ENCODE data around the gene KCNJ3. TPM values are rescaled to one million over a fixed set of nuclear protein-coding genes. Genes with fewer than 3 reads are reported as not detected.
"Not testable (repeated sequence)": the region's sequence is repeated elsewhere in the genome, so short reads cannot be mapped to it uniquely, and the experiment has no call there.

KCNJ3 gene
- total RNA-seq, 2 experiments from 2014 or later, result not detected

DNA sequence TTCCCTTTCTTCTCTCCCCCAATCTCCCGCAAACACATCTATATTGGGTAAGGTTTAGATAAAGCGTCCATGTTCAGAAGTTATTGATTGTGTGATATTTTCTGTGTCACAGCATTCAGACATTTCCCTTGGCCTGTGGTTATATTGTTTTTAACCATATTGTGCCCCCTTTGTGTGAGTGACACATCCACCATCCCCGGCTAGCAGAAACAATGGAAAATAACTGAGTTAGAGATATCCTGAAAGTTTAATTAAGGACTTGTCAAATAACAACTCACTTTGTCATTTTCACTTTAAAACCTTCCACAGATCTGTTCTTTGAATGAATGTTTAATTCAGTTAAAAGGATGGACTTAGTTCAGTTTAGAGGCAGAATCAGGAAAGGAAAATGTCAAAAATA lies 151.0 kb downstream of the KCNJ3 start:
- Mint-ChIP-seq H3K4me3 (no peak overlapping the region), H3K4me1 (no peaks in the 10 kb centered on the region), H3K27ac (no peak overlapping the region), H3K27me3 (peaks cover 3% of the 10 kb centered on the region), H3K36me3 (no peaks in the 10 kb centered on the region), H3K9me3 (no peaks in the 10 kb centered on the region)
- DNase-seq, result no peak

DNA sequence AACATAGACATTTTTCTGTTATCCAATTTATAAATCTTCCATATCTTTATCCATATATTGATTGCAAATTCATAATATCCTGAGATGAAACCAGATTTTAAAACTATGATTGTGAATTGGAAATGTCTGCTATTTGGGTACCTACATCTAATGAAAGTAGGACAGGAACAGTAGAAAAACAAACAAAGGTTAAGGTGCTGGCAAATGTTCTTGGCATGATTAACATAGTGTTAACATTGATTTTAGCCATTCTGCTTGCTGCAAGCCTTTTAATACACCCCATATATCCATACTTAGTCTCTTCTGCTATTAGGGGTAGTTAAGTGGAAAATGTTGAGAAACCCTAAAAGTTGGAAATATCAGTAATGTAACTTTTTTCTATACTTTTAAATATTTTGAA lies 152.0 kb downstream of the KCNJ3 start:
- Mint-ChIP-seq H3K36me3 (no peaks in the 10 kb centered on the region), H3K27ac (no peak overlapping the region), H3K4me3 (no peak overlapping the region), H3K4me1 (no peaks in the 10 kb centered on the region), H3K9me3 (no peaks in the 10 kb centered on the region), H3K27me3 (peaks cover 3% of the 10 kb centered on the region)
- DNase-seq, result no peak

DNA sequence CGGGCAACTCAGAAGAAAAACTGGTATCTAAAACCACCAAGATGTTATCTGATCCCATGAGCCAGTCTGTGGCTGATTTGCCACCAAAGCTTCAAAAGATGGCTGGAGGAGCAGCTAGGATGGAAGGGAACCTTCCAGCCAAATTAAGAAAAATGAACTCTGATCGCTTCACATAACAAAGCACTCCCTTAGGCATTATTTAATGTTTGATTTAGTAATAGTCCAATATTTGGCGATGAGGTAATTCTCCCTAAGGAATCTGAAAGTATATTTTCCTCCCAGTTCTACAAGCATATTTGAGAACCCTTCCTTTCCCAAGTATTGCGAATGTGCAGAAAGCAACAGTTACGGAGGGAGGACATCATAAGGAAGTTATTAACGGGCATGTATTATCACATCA lies 156.6 kb downstream of the KCNJ3 start:
- Mint-ChIP-seq H3K4me3 (no peak overlapping the region), H3K4me1 (no peaks in the 10 kb centered on the region), H3K27ac (no peak overlapping the region), H3K9me3 (no peaks in the 10 kb centered on the region), H3K27me3 (peaks cover 3% of the 10 kb centered on the region), H3K36me3 (no peaks in the 10 kb centered on the region)
- DNase-seq, result no peak

DNA sequence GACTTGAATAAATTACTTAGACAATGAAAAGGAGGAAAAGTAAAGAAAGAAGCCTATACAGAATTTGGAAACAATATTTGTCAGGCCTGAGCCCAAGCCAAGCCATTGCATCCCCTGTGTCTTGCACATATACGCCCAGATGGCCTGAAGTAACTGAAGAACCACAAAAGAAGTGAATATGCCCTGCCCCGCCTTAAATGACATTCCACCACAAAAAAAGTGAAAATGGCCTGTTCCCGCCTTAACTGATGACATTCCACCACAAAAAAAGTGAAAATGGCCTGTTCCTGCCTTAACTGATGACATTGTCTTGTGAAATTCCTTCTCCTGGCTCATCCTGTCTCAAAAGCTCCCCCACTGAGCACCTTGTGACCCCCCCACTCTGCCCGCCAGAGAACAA lies 168.7 kb downstream of the KCNJ3 start:
- H3K4me3 Mint-ChIP-seq, DNase-seq, H3K4me1 Mint-ChIP-seq, H3K9me3 Mint-ChIP-seq, H3K27me3 Mint-ChIP-seq, H3K36me3 Mint-ChIP-seq, H3K27ac Mint-ChIP-seq: not testable (repeated sequence)

DNA sequence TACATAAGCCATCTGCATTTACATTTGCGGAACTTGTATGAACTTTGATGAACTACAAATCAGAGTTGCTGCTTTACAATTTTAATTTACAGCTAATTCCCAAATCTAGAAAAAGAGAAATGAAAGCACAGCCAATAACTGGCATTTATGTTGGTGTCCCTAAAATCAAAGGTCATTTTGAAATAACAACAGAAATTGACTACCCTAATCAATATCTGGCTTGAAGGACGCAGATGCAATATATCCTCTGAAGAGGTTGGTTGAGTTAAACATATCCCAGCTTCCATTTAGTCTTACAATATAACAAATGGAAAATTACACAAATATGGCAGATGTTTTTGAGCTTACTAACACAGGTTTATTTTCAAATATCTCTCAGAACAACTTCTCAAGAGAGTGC lies 177.5 kb downstream of the KCNJ3 start:
- no peaks in the 10 kb centered on the region for H3K36me3 Mint-ChIP-seq
- DNase-seq, result no peak
- H3K27ac Mint-ChIP-seq, result no peak overlapping the region
- no peaks in the 10 kb centered on the region for H3K4me1 Mint-ChIP-seq
- H3K27me3 Mint-ChIP-seq, result no peaks in the 10 kb centered on the region
- no peak overlapping the region for H3K4me3 Mint-ChIP-seq
- H3K9me3 Mint-ChIP-seq, result no peaks in the 10 kb centered on the region

DNA sequence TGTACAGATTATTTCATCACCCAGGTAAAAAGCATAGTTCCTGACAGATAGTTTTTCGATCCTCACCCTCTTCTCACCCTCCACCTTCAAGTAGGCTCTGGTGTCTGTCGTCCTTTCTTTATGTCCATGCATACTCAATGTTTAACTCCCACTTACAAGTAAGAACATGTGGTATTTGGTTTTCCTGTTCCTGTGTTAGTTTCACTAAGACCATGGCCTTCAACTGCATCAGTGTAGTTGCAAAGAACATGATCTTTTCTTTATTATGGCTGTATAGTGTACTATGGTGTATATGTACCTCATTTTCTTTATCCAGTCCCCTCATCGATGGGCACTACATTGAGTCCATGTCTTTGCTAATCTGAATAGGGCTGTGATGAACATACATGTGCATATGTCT lies 184.2 kb downstream of the KCNJ3 start:
- no peaks in the 10 kb centered on the region for H3K9me3 Mint-ChIP-seq

DNA sequence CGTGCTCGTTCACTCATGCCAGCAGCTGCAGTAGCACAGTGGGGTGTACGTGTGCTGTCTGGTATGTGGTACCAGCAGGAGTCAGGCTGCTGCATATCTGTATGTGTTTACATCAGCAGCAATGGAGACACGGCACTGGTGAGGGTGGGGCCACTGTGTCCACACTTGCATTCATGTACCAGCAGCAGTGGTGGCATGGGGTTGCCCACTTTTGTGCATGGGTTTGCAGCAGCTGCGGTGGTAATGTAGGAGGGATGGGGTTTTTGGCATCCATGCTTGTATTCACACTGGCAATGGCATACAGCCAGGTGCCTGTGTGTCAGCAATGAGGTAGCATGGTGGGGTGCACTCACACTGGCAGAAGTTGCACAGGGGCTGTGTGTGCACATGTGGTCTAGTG lies 187.8 kb downstream of the KCNJ3 start:
- Mint-ChIP-seq H3K36me3 (no peaks in the 10 kb centered on the region), H3K9me3 (peaks cover 4% of the 10 kb centered on the region), H3K4me1 (no peaks in the 10 kb centered on the region), H3K27me3 (no peaks in the 10 kb centered on the region), H3K27ac (no peak overlapping the region), H3K4me3 (no peak overlapping the region)
- no peak for DNase-seq

More for the DNA sequence above, 184.2 kb downstream of the KCNJ3 start:
- H3K27me3 Mint-ChIP-seq, result no peaks in the 10 kb centered on the region
- no peak for DNase-seq
- H3K4me1 Mint-ChIP-seq, result no peaks in the 10 kb centered on the region
- H3K27ac Mint-ChIP-seq, result no peak overlapping the region
- no peak overlapping the region for H3K4me3 Mint-ChIP-seq
- no peaks in the 10 kb centered on the region for H3K36me3 Mint-ChIP-seq

DNA sequence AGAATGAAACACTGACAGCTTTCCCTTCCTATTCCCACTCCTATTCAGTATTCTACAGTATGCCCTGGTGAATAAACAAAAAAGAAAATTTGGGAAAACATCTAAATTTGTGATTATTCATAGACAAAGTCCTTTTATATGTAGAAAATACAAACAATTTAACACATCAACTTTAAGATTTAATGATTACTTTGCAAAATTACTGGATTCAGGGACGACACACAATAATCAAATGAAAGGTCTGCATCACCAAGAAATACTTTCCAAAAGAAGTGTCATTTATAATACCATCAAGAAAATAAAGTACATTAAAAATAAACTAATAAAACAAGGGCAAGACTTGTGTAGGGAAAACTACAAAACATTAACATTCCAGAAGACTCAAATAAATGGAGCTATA lies 199.8 kb downstream of the KCNJ3 start:
- no peak for DNase-seq
- Mint-ChIP-seq H3K27ac (no peak overlapping the region), H3K36me3 (no peaks in the 10 kb centered on the region), H3K4me3 (no peak overlapping the region), H3K9me3 (no peaks in the 10 kb centered on the region), H3K4me1 (no peaks in the 10 kb centered on the region), H3K27me3 (no peaks in the 10 kb centered on the region)

DNA sequence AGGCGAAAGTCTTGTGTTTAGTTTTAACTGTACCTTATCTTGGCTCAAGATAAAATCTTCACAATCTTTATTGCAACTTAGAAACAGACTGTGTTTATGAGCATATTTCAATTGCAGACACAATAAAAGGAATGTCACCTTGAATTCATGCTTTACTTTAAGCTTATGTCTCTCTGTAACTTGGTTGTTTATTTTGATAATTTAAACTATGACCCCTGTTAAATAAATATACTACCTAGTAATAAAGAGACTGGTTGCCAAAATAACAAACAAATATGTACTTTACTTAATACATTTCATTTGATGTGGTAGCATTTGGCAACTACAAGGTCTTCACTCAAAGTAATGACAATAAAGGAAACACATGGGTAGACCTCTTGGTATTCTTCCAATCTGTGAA lies 202.6 kb downstream of the KCNJ3 start:
- Mint-ChIP-seq H3K27ac (no peak overlapping the region), H3K4me3 (no peak overlapping the region), H3K4me1 (no peaks in the 10 kb centered on the region), H3K36me3 (no peaks in the 10 kb centered on the region), H3K27me3 (no peaks in the 10 kb centered on the region), H3K9me3 (no peaks in the 10 kb centered on the region)
- no peak for DNase-seq
